ENCODE data around the gene C4B. TPM values are rescaled to one million over a fixed set of nuclear protein-coding genes. Genes with fewer than 3 reads are reported as not detected.
"Not testable (repeated sequence)": the region's sequence is repeated elsewhere in the genome, so short reads cannot be mapped to it uniquely, and the experiment has no call there.

The C4B gene
- total and polyA plus RNA-seq, 4 donors = 58.2 to 296 (median 169) TPM

- H3K9me3 ChIP-seq (ENCODE audit: control insufficient read depth in 4 of 4, insufficient read depth in 3 of 4, low read length in 3 of 4) = no peaks in the 10 kb centered on the region
- DNase-seq = no peak
- no peak for ATAC-seq (ENCODE audit: insufficient read depth, low FRiP score)
- H3K9ac ChIP-seq (ENCODE audit: insufficient read depth in 1 of 2, low read length in 2 of 2) = no peak overlapping the region
- WGBS, 2 donors = 93 to 98% methylated on average over 14 of the region's 14 CpGs
- H3K4me1 ChIP-seq (ENCODE audit: control insufficient read depth in 5 of 5, insufficient read depth in 5 of 5, low read length in 5 of 5) = no peaks in the 10 kb centered on the region
- H3K27me3 ChIP-seq (ENCODE audit: control insufficient read depth in 3 of 3, insufficient read depth in 3 of 3, low read length in 2 of 3) = no peaks in the 10 kb centered on the region
- H3K27ac ChIP-seq (ENCODE audit: low read depth in 1 of 2, low read length in 1 of 2) = no peak overlapping the region
- TF ChIP-seq, protein P1, sequence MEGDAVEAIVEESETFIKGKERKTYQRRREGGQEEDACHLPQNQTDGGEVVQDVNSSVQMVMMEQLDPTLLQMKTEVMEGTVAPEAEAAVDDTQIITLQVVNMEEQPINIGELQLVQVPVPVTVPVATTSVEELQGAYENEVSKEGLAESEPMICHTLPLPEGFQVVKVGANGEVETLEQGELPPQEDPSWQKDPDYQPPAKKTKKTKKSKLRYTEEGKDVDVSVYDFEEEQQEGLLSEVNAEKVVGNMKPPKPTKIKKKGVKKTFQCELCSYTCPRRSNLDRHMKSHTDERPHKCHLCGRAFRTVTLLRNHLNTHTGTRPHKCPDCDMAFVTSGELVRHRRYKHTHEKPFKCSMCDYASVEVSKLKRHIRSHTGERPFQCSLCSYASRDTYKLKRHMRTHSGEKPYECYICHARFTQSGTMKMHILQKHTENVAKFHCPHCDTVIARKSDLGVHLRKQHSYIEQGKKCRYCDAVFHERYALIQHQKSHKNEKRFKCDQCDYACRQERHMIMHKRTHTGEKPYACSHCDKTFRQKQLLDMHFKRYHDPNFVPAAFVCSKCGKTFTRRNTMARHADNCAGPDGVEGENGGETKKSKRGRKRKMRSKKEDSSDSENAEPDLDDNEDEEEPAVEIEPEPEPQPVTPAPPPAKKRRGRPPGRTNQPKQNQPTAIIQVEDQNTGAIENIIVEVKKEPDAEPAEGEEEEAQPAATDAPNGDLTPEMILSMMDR (IDR thresholded peaks at IDR 0.05; ENCODE audit: control extremely low read depth, extremely low read depth) = no peak
- H3K36me3 ChIP-seq (ENCODE audit: control insufficient read depth in 4 of 4, insufficient read depth in 4 of 4, low read length in 4 of 4) = peaks cover 0 to 16% (median 0%) of the 10 kb centered on the region in 4 donors
- H3K4me3 ChIP-seq = no peak overlapping the region
Observed at GRCh38 chr6:32064706-32065105, 50.1 kb downstream of the C4B start.

GRCh38 chr6:32067521-32067920, 52.9 kb downstream of the C4B start:
- not testable (repeated sequence) for H3K4me1 ChIP-seq (ENCODE audit: control insufficient read depth in 5 of 5, insufficient read depth in 5 of 5, low read length in 5 of 5); H3K9me3 ChIP-seq (ENCODE audit: control insufficient read depth in 4 of 4, insufficient read depth in 3 of 4, low read length in 3 of 4); H3K4me3 ChIP-seq; H3K27me3 ChIP-seq (ENCODE audit: control insufficient read depth in 3 of 3, insufficient read depth in 3 of 3, low read length in 2 of 3); H3K9ac ChIP-seq (ENCODE audit: insufficient read depth in 1 of 2, low read length in 2 of 2); DNase-seq; ATAC-seq (ENCODE audit: insufficient read depth, low FRiP score); H3K27ac ChIP-seq (ENCODE audit: low read depth in 1 of 2, low read length in 1 of 2)
- peaks cover 0 to 26% (median 0%) of the 10 kb centered on the region in 4 donors for H3K36me3 ChIP-seq (ENCODE audit: control insufficient read depth in 4 of 4, insufficient read depth in 4 of 4, low read length in 4 of 4)
- WGBS, 2 donors = 90 to 92% methylated on average over 15 to 19 of the region's 19 CpGs

DNA sequence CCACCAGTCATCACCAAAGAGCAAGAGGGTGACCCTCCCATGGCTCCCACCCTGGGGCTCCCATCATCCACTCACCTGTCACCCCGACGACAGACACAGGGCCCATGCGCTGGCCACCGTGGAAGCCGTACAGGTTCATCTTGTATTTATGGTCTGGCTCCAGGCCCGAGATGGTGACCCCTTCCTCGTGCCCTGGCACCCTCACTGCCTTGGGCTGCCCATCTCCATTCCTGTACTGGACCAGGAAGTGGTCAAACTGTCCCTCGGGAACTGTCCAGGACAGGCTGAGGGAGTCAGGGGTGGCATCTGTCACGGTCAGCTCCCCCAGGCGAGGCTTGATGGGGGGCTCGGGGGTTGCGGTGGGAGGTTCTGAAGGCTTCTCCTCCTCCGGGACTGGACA, 53.7 kb downstream of the C4B start:
- H3K27me3 ChIP-seq (ENCODE audit: control insufficient read depth in 3 of 3, insufficient read depth in 3 of 3, low read length in 2 of 3); H3K4me3 ChIP-seq; H3K9ac ChIP-seq (ENCODE audit: insufficient read depth in 1 of 2, low read length in 2 of 2); H3K9me3 ChIP-seq (ENCODE audit: control insufficient read depth in 4 of 4, insufficient read depth in 3 of 4, low read length in 3 of 4); ATAC-seq (ENCODE audit: insufficient read depth, low FRiP score); H3K4me1 ChIP-seq (ENCODE audit: control insufficient read depth in 5 of 5, insufficient read depth in 5 of 5, low read length in 5 of 5); DNase-seq; H3K27ac ChIP-seq (ENCODE audit: low read depth in 1 of 2, low read length in 1 of 2): not testable (repeated sequence)
- peaks cover 0 to 31% (median 0%) of the 10 kb centered on the region in 4 donors for H3K36me3 ChIP-seq (ENCODE audit: control insufficient read depth in 4 of 4, insufficient read depth in 4 of 4, low read length in 4 of 4)
- 85 to 96% methylated on average over 13 of the region's 13 CpGs for WGBS, 2 donors

DNA sequence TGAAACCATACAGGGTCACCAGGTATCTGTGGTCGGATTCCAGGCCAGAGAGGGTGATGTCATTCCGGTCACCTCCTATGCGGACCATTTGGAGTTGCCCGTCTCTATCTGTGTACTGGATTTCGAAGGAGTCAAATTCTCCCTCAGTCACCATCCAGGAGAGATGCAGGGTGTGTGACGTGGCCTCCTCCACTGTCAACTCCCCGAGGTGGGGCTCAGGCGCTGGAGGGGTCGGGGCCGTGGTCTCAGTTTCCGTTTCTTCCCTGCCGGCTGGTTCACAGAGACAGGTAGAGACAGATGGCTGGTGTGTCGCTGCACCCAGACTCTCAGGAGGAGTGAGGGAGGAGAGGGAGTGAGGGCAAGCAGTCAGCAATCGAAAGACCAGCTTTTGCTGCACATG, 54.3 kb downstream of the C4B start:
- no peak overlapping the region for H3K4me3 ChIP-seq
- no peaks in the 10 kb centered on the region for H3K9me3 ChIP-seq (ENCODE audit: control insufficient read depth in 4 of 4, insufficient read depth in 3 of 4, low read length in 3 of 4)
- ATAC-seq (ENCODE audit: insufficient read depth, low FRiP score) (no peak), DNase-seq (no peak)
- 90 to 97% methylated on average over 14 of the region's 14 CpGs for whole genome bisulfite sequencing, 2 donors
- H3K27ac ChIP-seq (ENCODE audit: low read depth in 1 of 2, low read length in 1 of 2) = no peak overlapping the region
- no peak overlapping the region for H3K9ac ChIP-seq (ENCODE audit: insufficient read depth in 1 of 2, low read length in 2 of 2)
- peaks cover 0 to 5% (median 0%) of the 10 kb centered on the region in 5 donors for H3K4me1 ChIP-seq (ENCODE audit: control insufficient read depth in 5 of 5, insufficient read depth in 5 of 5, low read length in 5 of 5)
- no peaks in the 10 kb centered on the region for H3K27me3 ChIP-seq (ENCODE audit: control insufficient read depth in 3 of 3, insufficient read depth in 3 of 3, low read length in 2 of 3)
- peaks cover 0 to 33% (median 0%) of the 10 kb centered on the region in 4 donors for H3K36me3 ChIP-seq (ENCODE audit: control insufficient read depth in 4 of 4, insufficient read depth in 4 of 4, low read length in 4 of 4)
- TF ChIP-seq, protein P1 (IDR thresholded peaks at IDR 0.05; ENCODE audit: control extremely low read depth, extremely low read depth) = no peak

Measured in lung (tissue), 12 donors.